Measurements from ENCODE around the gene FGFR3. TPM values are rescaled to one million over a fixed set of nuclear protein-coding genes. Genes with fewer than 3 reads are reported as not detected.

The FGFR3 gene
- total and polyA plus RNA-seq, 10 of the 15 experiments (the other 5 are each of a cell fraction or from before 2014, with no cell fraction given) = 0.05 to 0.33 (median 0.18) TPM; not detected in 6

DNA sequence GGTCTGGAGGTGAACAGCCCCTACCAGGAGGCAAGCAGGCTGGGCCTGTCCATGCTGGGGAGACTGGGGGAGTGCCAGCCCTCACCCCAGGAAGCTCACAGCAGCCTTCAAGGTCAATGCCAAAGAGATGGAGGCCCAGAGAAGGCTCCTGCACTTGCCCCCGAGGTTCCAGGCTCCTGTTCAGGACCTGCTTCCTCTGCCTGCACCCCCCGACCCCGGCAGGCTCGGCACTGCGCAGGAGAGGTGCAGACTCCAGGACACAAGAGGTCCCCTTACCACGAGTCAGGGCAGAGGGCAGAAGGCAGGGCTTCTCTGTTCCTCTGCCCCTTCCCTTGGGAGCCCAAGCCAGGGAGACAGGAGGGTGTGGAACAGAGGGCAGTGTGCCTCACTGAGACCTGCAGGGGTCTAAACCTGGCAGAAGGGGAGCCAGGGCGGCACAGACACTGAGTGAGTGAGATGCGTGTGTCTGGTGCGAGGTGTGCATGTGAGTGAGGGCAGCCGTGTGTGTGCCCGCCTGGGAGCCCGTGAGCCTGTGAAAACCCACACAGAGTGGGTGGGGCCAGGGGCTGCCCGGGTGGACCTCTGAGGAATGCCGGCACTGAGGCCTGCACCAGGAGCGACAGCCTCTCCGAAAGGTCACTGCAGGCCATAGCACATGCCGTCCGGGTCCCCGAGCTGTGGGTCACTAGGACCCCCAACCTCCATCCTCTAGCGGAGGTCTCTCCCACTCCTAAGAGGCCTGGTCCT lies 30.7 kb upstream of the FGFR3 start (continued):
- TF ChIP-seq BRCA1 (IDR thresholded peaks at IDR 0.05; ENCODE audit: low read depth, low read length) = no peak

GRCh38 chr4:1763070-1763549 lies 30.0 kb upstream of the FGFR3 start:
- RAD21 ChIA-PET (ENCODE audit: unreplicated experiment) = no interaction called here
- DNase-seq (ENCODE audit: low read depth, low spot score) (no peak), FAIRE-seq (no peak), ATAC-seq (no peak)
- 20% methylated on average over 31 of the region's 31 CpGs for WGBS (ENCODE audit: insufficient coverage, insufficient replicate concordance, low lambda C conversion rate, missing lambda C conversion rate)
- POLR2A ChIA-PET = no interaction called here
- TF ChIP-seq BMI1 (IDR thresholded peaks at IDR 0.05; ENCODE audit: borderline replicate concordance) (no peak), MXI1 (IDR thresholded peaks at IDR 0.05; ENCODE audit: low read depth, low read length) (no peak), PKNOX1 (IDR thresholded peaks at IDR 0.05) (no peak), BCL3 (IDR thresholded peaks at IDR 0.05; ENCODE audit: borderline replicate concordance, insufficient read depth, low read depth, low read length, poor library complexity, severe bottlenecking) (no peak), BCLAF1 (IDR thresholded peaks at IDR 0.05) (no peak)
- H3K27ac ChIP-seq (ENCODE audit: control insufficient read depth, insufficient read depth) = no peak overlapping the region
- peaks cover 0 to under 1% of the 10 kb centered on the region in 2 experiments; a peak in 1 of 4 replicates for H3K27me3 ChIP-seq (replicated peaks in 1 of 2; ENCODE audit: control insufficient read depth in 2 of 2, insufficient read depth in 2 of 2, low read length in 1 of 2)
- no TSS peak for BruUV-seq (replicated peaks)
- H3K4me2 ChIP-seq (ENCODE audit: control insufficient read depth, insufficient read depth) = no peak overlapping the region
- SMC1A ChIA-PET (ENCODE audit: uncharacterized antibody, unreplicated experiment) = no interaction called here
- CTCF ChIA-PET = no interaction called here
- H4K20me1 ChIP-seq (ENCODE audit: control insufficient read depth, insufficient read depth) = no peaks in the 10 kb centered on the region
- no peaks in the 10 kb centered on the region for H3K36me3 ChIP-seq (ENCODE audit: control insufficient read depth in 2 of 2, insufficient read depth in 2 of 2, low read length in 1 of 2)
- no peaks in the 10 kb centered on the region for H3K9me3 ChIP-seq (replicated peaks; ENCODE audit: control insufficient read depth, insufficient read depth, low read length)
- no peaks in the 10 kb centered on the region for H3K4me1 ChIP-seq (ENCODE audit: control insufficient read depth, insufficient read depth, low read length)
- in situ Hi-C loops (cut with MboI) (no loop called here), intact Hi-C loops (cut with micrococcal nuclease; ENCODE audit: unreplicated experiment) (no loop called here)
- no peak overlapping the region for H2AFZ ChIP-seq (ENCODE audit: control insufficient read depth, low read depth, low read length)
- no peak overlapping the region for H3K9ac ChIP-seq (ENCODE audit: control insufficient read depth, insufficient read depth, low read length)
- H3K79me2 ChIP-seq (ENCODE audit: control insufficient read depth, insufficient read depth, low read length) = no peaks in the 10 kb centered on the region
- no peak overlapping the region for H3K4me3 ChIP-seq
